ENCODE data around the gene EHMT1. TPM values are rescaled to one million over a fixed set of nuclear protein-coding genes. Genes with fewer than 3 reads are reported as not detected.

The EHMT1 gene
- total and polyA plus RNA-seq, 2 donors from 2014 or later: 15.8 to 92.9 TPM

DNA sequence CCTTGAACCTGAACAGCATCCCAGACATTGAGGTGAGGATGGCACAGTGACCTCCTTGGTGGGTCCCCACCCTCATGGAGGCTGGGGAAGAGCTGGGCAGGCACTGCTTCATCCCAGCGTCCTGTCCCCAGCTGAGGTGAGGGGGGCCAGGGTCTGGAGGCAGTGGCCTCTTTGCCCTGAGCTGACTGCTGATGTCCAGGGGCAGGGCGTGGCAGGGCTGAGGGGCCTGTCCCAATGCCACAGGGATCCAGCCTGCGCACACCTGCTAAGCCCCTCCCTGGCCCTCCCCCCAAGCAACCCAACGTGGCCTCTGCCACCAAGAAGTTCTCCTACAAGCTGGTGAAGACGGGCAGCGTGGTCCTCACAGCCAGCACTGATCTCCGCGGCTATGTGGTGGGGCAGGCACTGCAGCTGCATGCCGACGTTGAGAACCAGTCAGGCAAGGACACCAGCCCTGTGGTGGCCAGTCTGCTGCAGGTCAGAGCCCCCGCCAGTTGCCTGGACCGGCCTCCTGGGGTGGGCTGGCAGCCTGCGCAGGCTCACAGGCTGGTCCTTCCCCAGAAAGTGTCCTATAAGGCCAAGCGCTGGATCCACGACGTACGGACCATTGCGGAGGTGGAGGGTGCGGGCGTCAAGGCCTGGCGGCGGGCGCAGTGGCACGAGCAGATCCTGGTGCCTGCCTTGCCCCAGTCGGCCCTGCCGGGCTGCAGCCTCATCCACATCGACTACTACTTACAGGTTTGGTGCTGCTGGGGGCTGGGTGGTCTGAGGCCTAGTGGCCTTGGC is 4.9 kb upstream of the EHMT1 start:
- H3K4me3 ChIP-seq (ENCODE audit: low read length in 3 of 3): no peak overlapping the region
- no peak for TF ChIP-seq CTCF (IDR thresholded peaks at IDR 0.05; ENCODE audit: borderline replicate concordance, extremely low read depth, insufficient read depth)
- H3K4me1 ChIP-seq (ENCODE audit: control insufficient read depth in 2 of 3, insufficient read depth in 2 of 3, low read depth in 1 of 3, low read length in 3 of 3): peaks cover 0 to 28% (median 21%) of the 10 kb centered on the region in 3 donors
- no peaks in the 10 kb centered on the region for H3K9me3 ChIP-seq (ENCODE audit: control insufficient read depth in 2 of 3, insufficient read depth in 1 of 3, low read length in 3 of 3)
- H3K36me3 ChIP-seq (ENCODE audit: control insufficient read depth in 2 of 3, insufficient read depth in 3 of 3, low read length in 3 of 3): peaks cover 0 to 4% (median 0%) of the 10 kb centered on the region in 3 donors
- intact Hi-C loops (cut with DNase I): no loop called here
- no peaks in the 10 kb centered on the region for H3K27me3 ChIP-seq (ENCODE audit: control insufficient read depth, insufficient read depth, low read length)
- DNase-seq: peak in 1 of 5 donors; percentile 75
- H3K9ac ChIP-seq (ENCODE audit: low read length in 3 of 3): no peak overlapping the region
- FAIRE-seq: no peak
- no peak overlapping the region for H3K27ac ChIP-seq (ENCODE audit: low read depth in 2 of 2, low read length in 2 of 2)

DNA sequence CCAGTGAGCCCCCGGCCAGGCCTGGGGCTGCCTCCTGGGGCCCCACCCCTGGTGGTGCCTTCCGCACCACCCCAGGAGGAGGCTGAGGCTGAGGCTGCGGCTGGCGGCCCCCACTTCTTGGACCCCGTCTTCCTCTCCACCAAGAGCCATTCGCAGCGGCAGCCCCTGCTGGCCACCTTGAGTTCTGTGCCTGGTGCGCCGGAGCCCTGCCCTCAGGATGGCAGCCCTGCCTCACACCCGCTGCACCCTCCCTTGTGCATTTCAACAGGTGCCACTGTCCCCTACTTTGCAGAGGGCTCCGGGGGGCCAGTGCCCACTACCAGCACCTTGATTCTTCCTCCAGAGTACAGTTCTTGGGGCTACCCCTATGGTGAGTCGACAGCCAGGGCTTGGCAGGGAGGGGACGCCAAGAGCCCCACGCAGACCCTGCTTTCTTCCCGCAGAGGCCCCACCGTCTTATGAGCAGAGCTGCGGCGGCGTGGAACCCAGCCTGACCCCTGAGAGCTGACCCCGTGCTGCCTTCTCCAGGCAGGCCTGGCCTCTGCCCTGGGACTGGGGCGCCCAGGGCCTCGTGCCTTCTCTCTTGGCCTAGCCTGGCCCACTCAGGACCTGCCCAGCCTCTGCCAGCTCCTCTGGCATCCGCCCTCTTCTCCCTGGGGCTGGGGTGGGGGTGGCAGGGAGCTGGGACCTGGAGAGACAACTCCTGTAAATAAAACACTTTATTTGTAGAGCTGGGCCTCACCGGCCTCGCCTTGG is 4.0 kb upstream of the EHMT1 start:
- Histone ChIP-seq H3K4me3 (ENCODE audit: low read length in 3 of 3) (no peak overlapping the region), H3K36me3 (ENCODE audit: control insufficient read depth in 2 of 3, insufficient read depth in 3 of 3, low read length in 3 of 3) (peaks cover 0 to 4% (median 0%) of the 10 kb centered on the region in 3 donors), H3K4me1 (ENCODE audit: control insufficient read depth in 2 of 3, insufficient read depth in 2 of 3, low read depth in 1 of 3, low read length in 3 of 3) (peaks cover 0 to 28% (median 22%) of the 10 kb centered on the region in 3 donors), H3K9me3 (ENCODE audit: control insufficient read depth in 2 of 3, insufficient read depth in 1 of 3, low read length in 3 of 3) (no peaks in the 10 kb centered on the region), H3K27ac (ENCODE audit: low read depth in 2 of 2, low read length in 2 of 2) (no peak overlapping the region), H3K27me3 (ENCODE audit: control insufficient read depth, insufficient read depth, low read length) (no peaks in the 10 kb centered on the region), H3K9ac (ENCODE audit: low read length in 3 of 3) (no peak overlapping the region)
- DNase-seq: peak in 1 of 5 donors; percentile 78
- no peak for TF ChIP-seq CTCF (IDR thresholded peaks at IDR 0.05; ENCODE audit: borderline replicate concordance, extremely low read depth, insufficient read depth)
- intact Hi-C loops (cut with DNase I): no loop called here
- no peak for FAIRE-seq

- Histone ChIP-seq H3K9me3 (ENCODE audit: control insufficient read depth in 2 of 3, insufficient read depth in 1 of 3, low read length in 3 of 3) (no peaks in the 10 kb centered on the region), H3K9ac (ENCODE audit: low read length in 3 of 3) (no peak overlapping the region), H3K27me3 (ENCODE audit: control insufficient read depth, insufficient read depth, low read length) (no peaks in the 10 kb centered on the region), H3K36me3 (ENCODE audit: control insufficient read depth in 2 of 3, insufficient read depth in 3 of 3, low read length in 3 of 3) (peaks cover 0 to 4% (median 0%) of the 10 kb centered on the region in 3 donors), H3K4me3 (ENCODE audit: low read length in 3 of 3) (no peak overlapping the region), H3K4me1 (ENCODE audit: control insufficient read depth in 2 of 3, insufficient read depth in 2 of 3, low read depth in 1 of 3, low read length in 3 of 3) (peaks cover 0 to 32% (median 25%) of the 10 kb centered on the region in 3 donors), H3K27ac (ENCODE audit: low read depth in 2 of 2, low read length in 2 of 2) (no peak overlapping the region)
- intact Hi-C loops (cut with DNase I): no loop called here
- DNase-seq (peak in 1 of 5 donors; percentile 75), FAIRE-seq (no peak)
- no peak for TF ChIP-seq CTCF (IDR thresholded peaks at IDR 0.05; ENCODE audit: borderline replicate concordance, extremely low read depth, insufficient read depth)
Observed at GRCh38 chr9:137615387-137615871, 3.4 kb upstream of the EHMT1 start.

Data from kidney (tissue), 14 donors.